ENCODE data around the gene C12orf56.
"Not testable (repeated sequence)": the region's sequence is repeated elsewhere in the genome, so short reads cannot be mapped to it uniquely, and the experiment has no call there.

C12orf56 gene

DNA sequence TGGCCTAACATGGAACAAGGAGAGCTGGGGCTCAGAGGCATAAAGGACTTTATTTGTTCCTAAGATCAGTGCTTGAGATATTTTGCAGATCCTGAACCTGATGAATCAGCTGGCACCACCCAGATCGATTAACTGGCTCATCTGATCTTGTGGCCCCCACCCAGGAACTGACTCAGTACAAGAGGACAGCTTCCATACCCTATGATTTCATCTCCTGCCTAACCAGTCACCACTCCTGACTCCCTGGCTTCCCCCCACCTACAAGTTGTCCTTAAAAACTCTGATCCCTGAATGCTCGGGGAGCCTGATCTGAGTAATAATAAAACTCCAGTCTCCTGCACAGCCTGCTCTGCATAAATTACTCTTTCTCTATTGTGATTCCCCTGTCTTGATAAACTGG, 5.1 kb downstream of the C12orf56 start:
- no peak for DNase-seq

DNA sequence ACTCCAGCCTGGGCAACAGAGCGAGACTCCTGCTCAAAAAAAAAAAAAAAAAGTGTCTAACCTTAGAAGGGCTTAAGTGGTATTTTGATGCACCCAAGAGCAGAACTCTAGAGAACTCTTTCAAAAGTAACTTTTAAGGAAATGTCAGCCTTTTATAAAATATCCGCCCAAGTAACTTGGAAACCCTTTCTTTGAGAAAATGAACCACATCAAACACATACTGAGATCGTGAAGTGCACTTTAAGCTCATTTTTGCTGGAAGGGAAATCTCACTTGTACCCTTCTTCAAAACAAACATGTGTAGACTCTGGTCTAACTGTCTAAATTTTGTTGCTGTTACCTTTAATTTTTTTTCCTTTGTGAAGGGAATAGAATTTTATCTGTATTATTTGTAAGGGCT, 5.5 kb downstream of the C12orf56 start:
- DNase-seq: no peak

DNA sequence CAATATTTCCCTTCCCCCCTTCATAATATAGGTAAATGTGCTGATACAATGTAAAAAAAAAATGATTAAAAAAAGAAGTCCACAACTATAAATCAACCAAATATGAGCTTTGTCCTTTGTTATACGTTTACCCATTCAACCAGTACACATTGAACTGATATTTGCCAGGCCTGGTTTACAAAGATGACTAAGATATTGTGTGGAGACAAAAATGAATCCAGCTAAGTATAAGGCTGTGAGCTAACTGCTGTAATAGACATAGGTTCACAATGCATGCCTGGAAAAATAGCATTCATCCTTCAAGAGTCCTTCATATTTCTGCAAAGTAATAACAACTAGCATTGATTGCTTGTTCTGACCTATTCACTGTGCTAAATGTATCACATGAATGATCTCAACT, 6.9 kb downstream of the C12orf56 start:
- DNase-seq: no peak

DNA sequence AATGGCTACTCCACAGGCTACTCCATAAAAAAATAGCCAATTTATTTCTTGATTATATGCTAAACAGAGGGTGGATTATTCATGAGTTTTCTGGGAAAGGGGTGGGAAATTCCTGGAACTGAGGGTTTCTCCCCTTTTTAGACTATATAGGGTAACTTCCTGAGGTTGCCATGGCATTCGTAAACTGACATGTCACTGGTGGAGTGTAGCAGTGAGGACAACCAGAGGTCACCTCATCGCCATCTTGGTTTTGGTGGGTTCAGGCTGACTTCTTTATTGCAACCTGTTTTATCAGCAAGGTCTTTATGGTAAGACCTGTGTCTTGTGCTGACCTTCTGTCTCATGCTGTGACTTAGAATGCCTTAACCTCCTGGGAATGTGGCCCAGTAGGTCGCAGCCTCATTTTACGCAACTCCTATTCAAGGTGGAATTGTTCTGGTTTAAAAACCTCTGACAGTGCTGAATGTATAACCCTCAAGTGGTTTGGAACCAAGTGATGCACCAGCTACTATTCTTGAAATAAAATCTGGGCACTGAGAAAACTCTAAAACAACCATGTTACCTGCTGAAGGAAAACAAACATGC, 27.7 kb downstream of the C12orf56 start:
- no peak for DNase-seq

DNA sequence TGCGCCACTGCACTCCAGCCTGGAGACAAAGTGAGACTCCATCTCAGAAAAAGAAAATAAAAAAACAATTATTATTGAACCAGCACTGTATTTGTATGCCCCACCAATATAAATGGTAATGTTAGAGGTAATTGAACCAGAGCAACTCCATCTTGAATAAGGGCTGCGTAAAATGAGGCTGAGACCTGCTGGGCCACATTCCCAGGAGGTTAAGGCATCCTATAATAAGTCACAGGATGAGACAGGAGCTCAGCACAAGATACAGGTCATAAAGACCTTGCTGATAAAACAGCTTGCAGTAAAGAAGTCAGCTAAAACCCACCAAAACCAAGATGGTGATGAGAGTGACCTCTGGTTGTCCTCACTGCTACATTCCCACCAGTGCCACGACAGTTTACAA, 29.4 kb downstream of the C12orf56 start:
- not testable (repeated sequence) for DNase-seq

GRCh38 chr12:64356209-64356608, 34.3 kb downstream of the C12orf56 start:
- not testable (repeated sequence) for DNase-seq

DNA sequence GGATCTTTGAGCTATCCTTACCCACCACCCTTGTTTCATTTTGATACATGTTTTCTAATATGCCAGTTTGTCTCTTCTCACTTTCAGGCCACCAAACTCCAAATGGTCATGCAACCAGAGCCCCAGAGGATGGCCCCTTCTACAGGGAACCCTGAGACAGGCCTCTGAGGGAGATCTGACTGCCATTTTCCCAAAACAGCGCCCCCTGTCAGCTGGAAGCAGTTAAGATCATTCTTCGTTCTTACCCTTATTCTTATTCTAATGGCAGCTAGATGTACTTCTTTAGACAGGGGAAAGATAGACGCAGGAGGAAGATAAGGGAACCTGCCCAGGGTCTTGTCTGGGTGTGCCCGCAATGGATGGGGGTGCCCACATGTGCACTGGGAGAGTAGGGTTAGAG, 38.4 kb downstream of the C12orf56 start:
- no peak for DNase-seq

- no peak for DNase-seq
Measured at GRCh38 chr12:64351265-64351664, 39.3 kb downstream of the C12orf56 start.

DNA sequence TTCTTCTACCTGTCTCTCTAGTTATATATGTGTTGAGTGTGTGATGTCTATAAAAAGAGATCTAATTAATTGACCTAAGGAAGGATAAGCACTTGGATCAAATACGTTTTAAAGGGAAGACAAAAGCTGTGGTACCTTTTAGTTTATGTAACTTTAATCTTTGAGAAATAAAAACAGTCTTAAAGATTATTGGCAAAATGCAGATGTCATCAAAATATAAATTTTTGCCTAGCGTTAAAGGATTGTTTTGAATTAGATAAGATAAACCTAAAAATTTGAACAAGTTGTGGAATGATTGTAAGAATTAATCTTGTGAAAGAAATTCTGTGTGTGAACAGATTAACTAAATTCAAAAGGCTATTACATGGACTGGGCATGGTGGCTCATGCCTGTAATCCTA, 42.9 kb downstream of the C12orf56 start:
- no peak for DNase-seq

DNA sequence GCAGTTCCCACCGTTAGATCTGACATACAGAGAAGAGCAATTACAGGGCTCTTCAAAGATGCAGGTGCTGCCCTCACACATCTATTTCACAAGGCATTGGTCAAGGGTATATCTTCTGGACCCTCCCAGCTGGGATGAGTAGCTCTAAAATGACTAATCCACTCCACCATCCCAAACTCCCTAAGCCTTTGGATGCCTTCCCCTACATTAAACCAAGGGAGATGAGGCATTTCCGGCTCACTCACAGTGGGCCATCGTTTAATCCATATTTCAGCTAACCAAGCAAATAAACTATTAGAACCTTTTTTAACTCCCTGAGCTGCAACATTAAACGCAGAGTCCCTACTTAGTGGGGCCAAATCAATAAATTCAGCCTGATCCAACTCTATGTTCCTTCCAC, 45.9 kb downstream of the C12orf56 start:
- not testable (repeated sequence) for DNase-seq

DNA sequence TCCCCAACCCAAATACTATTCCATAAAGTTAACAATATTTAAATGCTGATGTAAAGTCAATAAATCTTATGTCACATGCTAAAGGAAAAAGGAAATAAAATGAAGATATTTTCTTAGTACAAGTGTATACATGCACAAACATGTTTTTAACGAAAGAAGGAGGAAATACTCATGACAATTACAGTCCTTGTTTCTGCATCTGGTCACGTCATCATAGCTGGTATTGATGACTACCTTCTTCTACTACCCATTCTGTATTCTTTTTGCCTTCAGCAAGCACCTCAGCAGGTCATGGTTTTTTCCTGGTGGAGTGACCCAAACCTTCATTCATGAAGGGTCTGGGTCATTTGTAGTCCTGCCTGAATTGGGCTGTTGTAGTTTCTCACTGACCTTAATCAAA, 50.0 kb downstream of the C12orf56 start:
- not testable (repeated sequence) for DNase-seq

GRCh38 chr12:64335886-64336466, 54.6 kb downstream of the C12orf56 start:
- no peak for DNase-seq

- DNase-seq: no peak
Measured at GRCh38 chr12:64332938-64333337, 57.6 kb downstream of the C12orf56 start.

DNA sequence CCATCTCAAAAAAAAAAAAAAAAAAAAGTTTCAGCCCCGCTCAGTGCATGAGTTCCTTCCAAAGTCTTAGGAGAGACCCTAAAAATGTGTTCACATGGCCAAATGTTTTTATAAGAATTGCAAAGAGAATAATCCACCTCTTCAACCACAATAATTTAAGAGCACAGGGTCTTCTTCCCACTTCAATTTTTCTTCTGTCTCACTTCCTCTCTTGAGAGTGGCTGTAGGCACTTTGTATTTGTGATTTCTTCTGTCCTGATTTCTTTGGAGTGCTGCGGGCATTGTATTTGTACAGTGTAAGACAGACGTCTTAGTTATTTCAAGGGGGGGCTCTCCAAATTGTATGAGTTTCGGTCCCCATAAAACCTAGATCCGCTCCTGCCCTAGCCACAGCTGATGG, 58.3 kb downstream of the C12orf56 start:
- DNase-seq: no peak

GRCh38 chr12:64329031-64329710, 61.4 kb downstream of the C12orf56 start:
- DNase-seq: not testable (repeated sequence)

- no peak for DNase-seq
Measured at GRCh38 chr12:64325055-64325454, 65.5 kb downstream of the C12orf56 start.

GRCh38 chr12:64323476-64324225, 66.9 kb downstream of the C12orf56 start:
- no peak for DNase-seq

- no peak for DNase-seq
Measured at GRCh38 chr12:64323006-64323405, 67.6 kb downstream of the C12orf56 start.

- no peak for DNase-seq
Measured at GRCh38 chr12:64320611-64321010, 69.9 kb downstream of the C12orf56 start.

- DNase-seq: not testable (repeated sequence)
Measured at GRCh38 chr12:64319540-64320225, 70.9 kb downstream of the C12orf56 start.

GRCh38 chr12:64318605-64319004, 72.0 kb downstream of the C12orf56 start:
- DNase-seq: no peak

DNA sequence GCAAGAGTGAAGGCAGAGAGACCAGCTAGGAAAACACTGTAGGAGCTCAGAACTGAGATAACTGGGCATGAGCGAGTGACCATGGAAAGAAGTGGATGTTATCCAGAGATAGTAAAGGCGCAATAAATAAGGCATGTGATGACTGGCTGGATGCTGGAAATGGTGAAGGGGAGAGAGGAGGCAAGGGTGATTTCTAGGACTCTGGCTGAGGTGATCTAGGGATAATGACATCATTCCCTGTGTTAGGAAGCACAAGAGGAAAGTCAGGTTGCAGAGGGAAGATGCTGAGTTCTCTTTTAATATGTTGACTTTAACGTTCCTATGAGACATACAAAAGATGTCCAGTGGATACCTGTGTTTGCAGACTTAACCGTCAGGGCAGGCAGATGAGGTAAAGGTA, 78.7 kb downstream of the C12orf56 start:
- DNase-seq: no peak

DNA sequence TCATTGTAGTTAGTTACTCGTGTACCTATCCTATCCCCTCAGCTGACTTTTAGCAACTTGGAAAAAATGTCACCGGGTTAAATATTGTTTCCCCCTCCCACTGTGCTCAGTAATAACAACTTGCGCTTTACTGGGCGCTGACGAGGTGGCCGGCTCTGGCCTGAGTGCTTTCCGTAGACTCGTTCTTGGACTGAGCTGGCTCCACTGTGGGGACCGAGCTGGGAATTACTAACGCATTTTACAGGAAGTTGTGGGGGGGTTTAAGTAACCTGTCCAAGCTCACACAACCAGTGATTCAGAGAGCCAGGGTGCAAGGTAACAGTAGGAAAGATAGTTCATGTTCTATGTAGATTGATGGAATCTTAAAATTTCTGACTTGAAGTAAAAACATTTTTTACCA, 86.0 kb downstream of the C12orf56 start:
- DNase-seq: no peak

All from hematopoietic multipotent progenitor cell treated with erythropoietin and hydrocortisone succinate and interleukin-3 and kit ligand, for 4 days (in vitro differentiated cells).